Trophoblast cell (in vitro differentiated cells and primary cell): Measurements from ENCODE around the gene ME3.

Experiments used
- DNase-seq, 2 donors: peaks; one replicate each; pipeline ENCODE4 v3.0.0-alpha.2; 2016
- H2AFZ ChIP-seq: 2 replicates; pipeline ENCODE4 v1.6.1; 2013; ENCODE audit warnings: low read length, moderate library complexity, mild to moderate bottlenecking; ENCODE audit not compliant: insufficient read depth, poor library complexity
- H2AK5ac ChIP-seq: 2 replicates; pipeline ENCODE4 v1.6.1; 2013; ENCODE audit warnings: mild to moderate bottlenecking, low read length
- H2BK120ac ChIP-seq: 2 replicates; pipeline ENCODE4 v1.6.1; 2013; ENCODE audit warnings: low read length, mild to moderate bottlenecking, moderate library complexity; ENCODE audit not compliant: insufficient read depth, poor library complexity
- H2BK12ac ChIP-seq: 2 replicates; pipeline ENCODE4 v1.6.1; 2013; ENCODE audit warnings: mild to moderate bottlenecking, low read length, moderate library complexity
- H2BK5ac ChIP-seq: 2 replicates; pipeline ENCODE4 v1.6.1; 2013; ENCODE audit warnings: low read length, low read depth, moderate library complexity, mild to moderate bottlenecking; ENCODE audit not compliant: poor library complexity
- H3K14ac ChIP-seq: 2 replicates; pipeline ENCODE4 v1.6.1; 2013; ENCODE audit warnings: mild to moderate bottlenecking, low read length
- H3K18ac ChIP-seq: 2 replicates; pipeline ENCODE4 v1.6.1; 2013; ENCODE audit warnings: mild to moderate bottlenecking, low read length
- H3K23ac ChIP-seq: 2 replicates; pipeline ENCODE4 v1.6.1; 2013; ENCODE audit warnings: low read length
- H3K27ac ChIP-seq: 2 replicates; pipeline ENCODE4 v1.5.1; 2013; ENCODE audit warnings: low read depth, mild to moderate bottlenecking, inconsistent platforms, low read length, moderate library complexity
- H3K27me3 ChIP-seq: 2 replicates; pipeline ENCODE4 v1.6.1; 2013; ENCODE audit warnings: inconsistent platforms, mild to moderate bottlenecking, low read length, moderate library complexity; ENCODE audit not compliant: insufficient read depth
- H3K36me3 ChIP-seq, 2 experiments: 1 replicate in 1 of 2; 2 replicates in 1 of 2; pipeline ENCODE4 v1.6.1; 2013; ENCODE audit warnings: low read length in 2 of 2, mild to moderate bottlenecking in 2 of 2, moderate library complexity in 1 of 2; ENCODE audit not compliant: insufficient read depth in 2 of 2, control insufficient read depth in 1 of 2
- H3K4ac ChIP-seq: 2 replicates; pipeline ENCODE4 v1.6.1; 2013; ENCODE audit warnings: low read depth, mild to moderate bottlenecking, low read length, moderate library complexity
- H3K4me1 ChIP-seq, 2 experiments: 1 replicate in 1 of 2; 2 replicates in 1 of 2; pipeline ENCODE4 v1.6.1; 2013; ENCODE audit warnings: low read length in 2 of 2, mild to moderate bottlenecking in 2 of 2, moderate library complexity in 1 of 2; ENCODE audit not compliant: insufficient read depth in 2 of 2, control insufficient read depth in 1 of 2
- H3K4me2 ChIP-seq: 2 replicates; pipeline ENCODE4 v1.6.1; 2013; ENCODE audit warnings: inconsistent platforms, mild to moderate bottlenecking, low read length, moderate library complexity
- H3K4me3 ChIP-seq: 2 replicates; pipeline ENCODE4 v1.5.1; 2013; ENCODE audit warnings: mild to moderate bottlenecking, low read depth, low read length, inconsistent platforms
- H3K79me1 ChIP-seq: one replicate; pipeline ENCODE4 v1.6.1; 2013; ENCODE audit warnings: low read length
- H3K79me2 ChIP-seq: 2 replicates; pipeline ENCODE4 v1.6.1; 2013; ENCODE audit warnings: low read length, mild to moderate bottlenecking; ENCODE audit not compliant: control insufficient read depth, insufficient read depth, poor library complexity
- H3K9ac ChIP-seq: 2 replicates; pipeline ENCODE4 v1.6.1; 2013; ENCODE audit warnings: mild to moderate bottlenecking, low read length
- H3K9me3 ChIP-seq: 2 replicates; pipeline ENCODE4 v1.6.1; 2013; ENCODE audit warnings: low read depth, mild to moderate bottlenecking, control low read depth, inconsistent platforms, low read length; ENCODE audit not compliant: insufficient read depth
- H4K12ac ChIP-seq: 2 replicates; pipeline ENCODE4 v1.6.1; 2013; ENCODE audit warnings: low read depth, mild to moderate bottlenecking, low read length, moderate library complexity
- H4K8ac ChIP-seq: 2 replicates; pipeline ENCODE4 v1.6.1; 2013; ENCODE audit warnings: low read depth, mild to moderate bottlenecking, low read length, moderate library complexity
- H4K91ac ChIP-seq: one replicate; pipeline ENCODE4 v1.6.1; 2013; ENCODE audit warnings: low read depth, mild to moderate bottlenecking, low read length, moderate library complexity
- WGBS: extraction: QIAGEN DNeasy Blood & Tissue Kit; methylation state at CpG from one replicate; pipeline ENCODE4 v1.1.7; 2013; ENCODE audit warnings: missing lambda C conversion rate; ENCODE audit not compliant: insufficient read length, insufficient coverage; ENCODE audit errors: extremely low coverage; 5-methylcytosine and 5-hydroxymethylcytosine counted together

Gene ME3

DNA sequence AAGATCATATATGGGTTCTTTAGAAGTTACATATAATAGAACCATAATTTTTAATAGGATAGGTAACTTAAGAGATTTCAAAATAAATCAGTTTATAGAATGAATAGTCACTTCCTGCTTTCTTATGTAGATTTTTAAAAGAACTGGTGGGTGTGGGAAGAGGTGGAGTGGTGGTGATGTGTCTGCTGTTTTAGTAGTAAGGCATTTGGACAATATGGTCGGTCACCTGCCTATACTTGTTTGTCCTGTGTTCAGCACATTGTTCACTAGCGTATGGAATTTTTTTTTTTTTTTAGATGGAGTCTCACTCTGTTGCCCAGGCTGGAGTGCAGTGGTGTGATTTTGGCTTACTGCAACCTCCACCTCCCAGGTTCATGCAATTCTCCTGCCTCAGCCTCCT, 258.4 kb downstream of the ME3 start:
- H3K79me1 ChIP-seq: no peaks in the 10 kb centered on the region
- H3K23ac ChIP-seq: no peak overlapping the region
- no peak overlapping the region for H2AFZ ChIP-seq
- no peaks in the 10 kb centered on the region for H3K4me1 ChIP-seq
- no peaks in the 10 kb centered on the region for H3K27me3 ChIP-seq
- no peak for DNase-seq
- H3K79me2 ChIP-seq: no peaks in the 10 kb centered on the region
- H3K9me3 ChIP-seq: no peaks in the 10 kb centered on the region
- no peak overlapping the region for H3K4me3 ChIP-seq
- H3K4ac ChIP-seq: no peak overlapping the region
- no peak overlapping the region for H2AK5ac ChIP-seq
- H3K18ac ChIP-seq: no peak overlapping the region
- no peak overlapping the region for H2BK12ac ChIP-seq
- H3K36me3 ChIP-seq: no peaks in the 10 kb centered on the region
- H3K9ac ChIP-seq: no peak overlapping the region
- no peak overlapping the region for H4K91ac ChIP-seq
- no peak overlapping the region for H4K8ac ChIP-seq
- H3K14ac ChIP-seq: no peak overlapping the region
- no peak overlapping the region for H2BK5ac ChIP-seq
- no peak overlapping the region for H2BK120ac ChIP-seq
- no CpG with 5 or more reads among the region's 2 CpGs for WGBS
- no peak overlapping the region for H3K4me2 ChIP-seq
- H4K12ac ChIP-seq: no peak overlapping the region
- H3K27ac ChIP-seq: no peak overlapping the region

GRCh38 chr11:86408845-86409244, 263.6 kb downstream of the ME3 start:
- Histone ChIP-seq H3K36me3 (no peaks in the 10 kb centered on the region), H4K8ac (no peak overlapping the region), H4K91ac (no peak overlapping the region), H3K27ac (no peak overlapping the region), H3K9ac (no peak overlapping the region), H3K14ac (no peak overlapping the region), H4K12ac (no peak overlapping the region), H2AFZ (no peak overlapping the region), H3K79me1 (no peaks in the 10 kb centered on the region), H3K23ac (no peak overlapping the region), H2BK120ac (no peak overlapping the region), H3K4me3 (no peak overlapping the region), H3K79me2 (no peaks in the 10 kb centered on the region), H3K27me3 (no peaks in the 10 kb centered on the region), H3K9me3 (no peaks in the 10 kb centered on the region), H3K4me2 (no peak overlapping the region), H2BK12ac (no peak overlapping the region), H3K4me1 (no peaks in the 10 kb centered on the region), H3K4ac (no peak overlapping the region), H3K18ac (no peak overlapping the region), H2BK5ac (no peak overlapping the region), H2AK5ac (no peak overlapping the region)
- no peak for DNase-seq

DNA sequence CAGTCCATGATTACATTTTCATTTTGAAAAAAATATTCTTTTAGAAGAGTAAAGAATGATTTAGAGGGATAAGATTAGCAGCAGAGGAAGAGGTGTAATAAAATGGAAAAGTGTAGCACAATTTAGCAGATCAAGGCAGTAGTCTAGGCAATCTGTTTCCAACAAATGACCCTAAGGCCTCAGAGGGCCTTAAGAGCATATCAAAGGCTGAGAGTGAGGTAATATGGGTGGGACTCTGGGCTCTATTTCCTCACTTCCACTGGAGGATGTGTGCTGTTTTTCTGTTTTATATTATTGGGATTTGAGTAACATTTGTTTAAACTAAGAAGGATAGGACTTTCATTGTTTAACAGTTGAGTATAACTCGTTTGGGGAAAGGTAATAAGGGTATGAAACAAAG, 269.0 kb downstream of the ME3 start:
- no peak overlapping the region for H2BK12ac ChIP-seq
- no peak overlapping the region for H2AFZ ChIP-seq
- H3K4ac ChIP-seq: no peak overlapping the region
- H3K23ac ChIP-seq: no peak overlapping the region
- H3K9ac ChIP-seq: no peak overlapping the region
- H3K79me1 ChIP-seq: no peaks in the 10 kb centered on the region
- no peaks in the 10 kb centered on the region for H3K79me2 ChIP-seq
- H3K27ac ChIP-seq: no peak overlapping the region
- H2AK5ac ChIP-seq: no peak overlapping the region
- no peak overlapping the region for H4K91ac ChIP-seq
- no peak for DNase-seq
- H3K36me3 ChIP-seq: no peaks in the 10 kb centered on the region
- H3K4me1 ChIP-seq: no peaks in the 10 kb centered on the region
- no peak overlapping the region for H4K12ac ChIP-seq
- WGBS: no CpG with 5 or more reads among the region's 1 CpG
- no peak overlapping the region for H2BK5ac ChIP-seq
- no peak overlapping the region for H3K4me2 ChIP-seq
- H3K4me3 ChIP-seq: no peak overlapping the region
- H3K27me3 ChIP-seq: no peaks in the 10 kb centered on the region
- H3K14ac ChIP-seq: no peak overlapping the region
- H4K8ac ChIP-seq: no peak overlapping the region
- no peak overlapping the region for H2BK120ac ChIP-seq
- H3K9me3 ChIP-seq: no peaks in the 10 kb centered on the region
- H3K18ac ChIP-seq: no peak overlapping the region

DNA sequence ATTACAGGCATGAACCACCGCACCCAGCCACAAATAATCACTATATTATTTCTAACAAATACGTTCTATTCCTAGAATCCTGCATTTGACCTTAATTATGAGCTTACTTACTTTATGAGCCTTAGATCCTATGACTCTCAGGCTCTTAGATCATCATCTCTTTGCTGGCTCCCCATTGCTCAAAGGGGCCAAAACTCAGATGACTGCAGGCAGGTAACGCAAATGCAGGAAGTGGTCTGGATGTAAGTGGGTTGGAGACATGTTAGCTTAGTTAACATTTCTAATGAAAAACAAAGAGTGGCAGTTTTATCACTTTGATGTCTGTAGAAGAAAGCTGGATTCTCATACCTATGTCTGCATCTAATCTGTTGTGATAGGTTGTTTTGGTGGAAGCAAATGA, 274.3 kb downstream of the ME3 start:
- Histone ChIP-seq H3K27ac (no peak overlapping the region), H3K4ac (no peak overlapping the region), H3K36me3 (no peaks in the 10 kb centered on the region), H3K18ac (no peak overlapping the region), H3K79me1 (no peaks in the 10 kb centered on the region), H2BK120ac (no peak overlapping the region), H3K9ac (no peak overlapping the region), H4K8ac (no peak overlapping the region), H3K9me3 (no peaks in the 10 kb centered on the region), H3K27me3 (no peaks in the 10 kb centered on the region), H3K14ac (no peak overlapping the region), H3K79me2 (no peaks in the 10 kb centered on the region), H2BK12ac (no peak overlapping the region), H4K12ac (no peak overlapping the region), H3K4me2 (no peak overlapping the region), H2BK5ac (no peak overlapping the region), H3K4me3 (no peak overlapping the region), H3K23ac (no peak overlapping the region), H2AK5ac (no peak overlapping the region), H3K4me1 (no peaks in the 10 kb centered on the region), H2AFZ (no peak overlapping the region), H4K91ac (no peak overlapping the region)
- no peak for DNase-seq
- WGBS: 100% methylated on average over 1 of the region's 3 CpGs

GRCh38 chr11:86397351-86397750, 275.1 kb downstream of the ME3 start:
- no peak overlapping the region for H3K14ac ChIP-seq
- H3K18ac ChIP-seq: no peak overlapping the region
- DNase-seq: no peak
- H3K36me3 ChIP-seq: no peaks in the 10 kb centered on the region
- H3K23ac ChIP-seq: no peak overlapping the region
- H3K79me2 ChIP-seq: no peaks in the 10 kb centered on the region
- no peaks in the 10 kb centered on the region for H3K4me1 ChIP-seq
- H2BK5ac ChIP-seq: no peak overlapping the region
- H2AK5ac ChIP-seq: no peak overlapping the region
- no peak overlapping the region for H3K9ac ChIP-seq
- H3K9me3 ChIP-seq: no peaks in the 10 kb centered on the region
- H3K4ac ChIP-seq: no peak overlapping the region
- H2BK12ac ChIP-seq: no peak overlapping the region
- no peak overlapping the region for H3K4me2 ChIP-seq
- H2BK120ac ChIP-seq: no peak overlapping the region
- no peak overlapping the region for H4K91ac ChIP-seq
- no peak overlapping the region for H4K8ac ChIP-seq
- H3K4me3 ChIP-seq: no peak overlapping the region
- no peak overlapping the region for H2AFZ ChIP-seq
- H3K79me1 ChIP-seq: no peaks in the 10 kb centered on the region
- no peaks in the 10 kb centered on the region for H3K27me3 ChIP-seq
- H4K12ac ChIP-seq: no peak overlapping the region
- H3K27ac ChIP-seq: no peak overlapping the region
